GM18870 (cell line): ENCODE results near the gene APH1B.
"Not testable (repeated sequence)": the region's sequence is repeated elsewhere in the genome, so short reads cannot be mapped to it uniquely, and the experiment has no call there.

Experiments
- ATAC-seq: cut with Tn5 transposase; IDR thresholded peaks from one replicate; pipeline ENCODE4 v1.9.1; 2021; ENCODE audit warnings: moderate library complexity; ENCODE audit not compliant: unreplicated experiment

The APH1B gene

DNA sequence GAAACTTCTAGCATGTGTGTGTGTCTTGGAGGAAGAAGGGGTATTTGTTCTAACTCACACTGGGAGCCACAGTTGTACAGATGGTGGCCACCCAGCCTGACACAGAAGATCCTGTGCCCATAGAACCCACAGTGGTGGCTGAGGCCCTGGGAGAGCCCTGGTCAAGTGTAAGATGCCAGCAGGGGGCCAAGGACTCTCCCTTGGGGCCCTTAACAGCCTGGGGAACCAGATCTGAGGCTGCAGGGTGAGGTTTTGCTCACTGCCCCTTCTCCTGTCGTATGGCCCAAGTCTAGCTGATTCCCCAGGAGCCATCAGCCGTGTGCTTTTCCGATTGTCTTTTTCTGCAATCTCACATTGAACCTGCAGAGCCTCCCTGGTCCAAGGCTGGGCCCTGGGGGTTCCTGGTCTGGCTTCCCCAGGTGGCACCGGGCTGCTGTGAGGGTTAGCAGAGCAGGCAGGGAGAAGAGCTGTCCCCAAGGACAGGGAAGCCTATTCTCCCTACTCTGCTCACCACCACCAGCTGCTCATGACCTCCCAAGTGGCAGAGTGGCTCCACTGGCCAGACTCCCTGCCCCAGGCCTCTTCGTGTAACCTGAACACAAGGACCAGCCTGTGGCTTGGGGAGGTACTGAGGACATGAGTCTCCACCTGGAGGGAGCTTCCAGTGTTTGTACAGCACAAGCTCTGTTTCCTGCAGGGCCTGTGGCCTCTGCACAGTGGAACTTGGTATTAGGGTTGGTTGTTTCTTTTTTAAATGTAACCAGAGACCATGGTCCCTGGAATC, 52.4 kb downstream of the APH1B start:
- no peak for ATAC-seq

DNA sequence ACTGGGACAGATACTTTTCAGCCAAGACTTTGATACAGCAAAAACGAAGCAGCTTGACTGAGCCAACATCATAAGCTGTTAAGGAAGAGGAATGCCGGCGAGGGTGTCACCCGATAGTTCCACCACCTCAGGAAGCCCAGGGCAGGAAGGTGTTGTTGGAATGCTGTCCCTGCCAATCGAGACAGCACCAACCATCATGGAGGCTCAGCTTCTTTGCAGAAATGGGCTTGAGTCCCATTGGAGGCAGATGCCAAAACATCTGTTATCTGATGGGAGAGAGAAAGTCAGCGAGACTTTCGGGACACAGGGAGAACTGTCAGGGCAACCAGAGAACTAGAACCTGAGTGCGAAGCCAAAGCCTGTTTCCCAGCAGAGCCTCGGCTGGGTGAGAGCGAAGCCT, 53.5 kb downstream of the APH1B start:
- ATAC-seq = no peak

DNA sequence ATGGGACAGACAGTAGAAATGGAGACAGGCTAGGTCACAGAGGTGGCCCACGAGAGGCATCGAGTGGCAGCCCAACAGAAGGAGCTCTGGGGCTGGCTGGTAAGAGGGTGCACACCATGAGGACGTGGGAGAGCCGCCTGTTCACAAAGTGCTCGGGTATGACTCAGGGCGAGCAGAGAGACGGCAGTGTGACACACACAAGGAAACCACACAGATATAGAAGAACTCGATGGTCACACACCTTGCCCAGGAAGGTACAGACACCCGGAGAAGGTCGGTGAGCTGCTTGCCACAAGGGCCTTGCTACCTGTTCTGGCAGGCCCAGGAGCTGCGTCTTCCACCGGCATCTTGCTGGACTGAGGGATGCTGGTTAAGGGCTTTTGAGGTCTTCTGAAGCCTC, 54.1 kb downstream of the APH1B start:
- ATAC-seq = no peak

DNA sequence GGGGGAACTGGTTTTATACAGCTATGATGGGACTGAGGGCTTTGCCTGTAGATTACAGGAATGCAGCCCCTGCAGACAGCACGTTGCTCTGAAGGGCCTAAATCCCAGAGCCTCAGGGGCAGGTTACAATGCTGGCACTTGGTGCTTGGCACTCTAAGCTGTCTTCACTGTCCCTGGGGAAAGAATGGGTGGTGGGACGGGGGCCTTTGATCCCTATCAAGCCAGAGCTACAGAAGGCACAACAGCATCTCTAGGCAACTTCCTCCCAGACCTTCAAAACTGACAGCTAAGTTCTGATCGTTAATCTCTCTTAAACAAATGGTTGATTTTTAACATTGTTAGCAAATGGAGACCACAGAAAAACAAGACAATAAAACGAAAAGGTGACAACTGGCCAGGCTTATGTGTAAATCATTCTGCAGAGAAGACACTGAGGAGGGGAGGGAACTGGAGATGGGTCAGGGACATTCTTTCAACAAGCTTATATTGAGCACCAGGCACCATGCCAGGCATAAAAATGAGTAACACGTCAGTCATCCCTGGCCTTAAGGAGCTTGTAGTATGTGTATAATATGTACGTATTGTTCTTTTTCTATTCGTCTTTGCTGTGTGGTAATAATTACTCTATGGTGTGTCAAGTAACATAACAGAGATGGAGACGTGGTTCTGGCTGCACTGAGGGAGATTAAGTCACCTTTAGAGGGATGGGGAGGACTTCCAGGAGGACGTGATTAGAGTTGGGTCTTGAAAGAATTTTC, 55.1 kb downstream of the APH1B start:
- no peak for ATAC-seq

DNA sequence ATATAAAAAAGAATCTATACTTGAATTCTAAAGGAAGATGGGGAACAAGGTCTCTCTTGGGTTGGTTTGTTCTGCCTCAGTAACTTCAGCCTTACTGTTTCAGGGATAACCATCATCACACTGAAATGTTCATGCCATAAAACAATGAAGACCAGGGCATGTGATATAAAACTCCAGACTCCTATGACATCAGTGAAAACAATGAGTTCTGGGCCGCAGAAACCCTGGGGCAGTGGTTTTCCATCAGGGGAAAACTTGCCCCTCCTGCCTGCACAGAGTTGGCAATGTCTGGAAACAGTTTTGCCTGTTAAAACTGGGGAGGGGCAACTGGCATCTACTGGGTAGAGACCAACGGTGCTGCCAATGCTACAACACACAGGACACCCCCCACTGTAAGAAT, 57.4 kb downstream of the APH1B start:
- ATAC-seq = no peak

DNA sequence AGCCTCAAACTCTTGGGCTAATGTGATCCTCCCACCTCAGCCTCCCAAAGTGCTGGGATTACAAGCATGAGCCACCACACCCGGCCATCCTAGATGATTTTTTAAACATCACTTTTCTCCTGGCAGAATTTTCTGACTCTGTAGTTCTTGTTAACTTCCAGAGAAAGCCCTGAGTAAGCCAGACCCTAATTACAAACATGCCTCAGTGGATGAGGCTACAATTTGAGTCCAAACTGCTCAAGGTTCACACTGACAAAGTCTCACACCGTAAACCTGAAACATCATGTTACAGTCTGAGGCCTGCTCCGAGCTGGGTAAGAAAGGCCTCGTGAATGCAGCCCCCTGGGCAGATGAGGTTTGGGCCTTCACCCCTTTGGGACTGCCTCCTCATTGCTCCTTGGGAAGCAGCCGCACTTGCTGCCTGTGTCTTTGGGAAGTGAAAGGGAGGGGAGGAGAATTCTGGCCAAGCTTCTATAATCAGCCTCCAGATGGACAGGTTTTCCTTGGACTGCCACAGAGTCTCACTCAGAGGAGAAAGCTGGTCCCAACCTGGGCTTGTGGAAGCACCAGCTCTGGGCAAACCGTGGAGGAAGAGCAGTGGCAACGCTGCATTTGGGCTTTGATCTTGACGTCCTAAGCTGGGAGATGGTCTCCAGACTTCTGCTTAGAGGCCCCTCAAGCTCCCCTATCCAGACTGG, 58.3 kb downstream of the APH1B start:
- no peak for ATAC-seq

DNA sequence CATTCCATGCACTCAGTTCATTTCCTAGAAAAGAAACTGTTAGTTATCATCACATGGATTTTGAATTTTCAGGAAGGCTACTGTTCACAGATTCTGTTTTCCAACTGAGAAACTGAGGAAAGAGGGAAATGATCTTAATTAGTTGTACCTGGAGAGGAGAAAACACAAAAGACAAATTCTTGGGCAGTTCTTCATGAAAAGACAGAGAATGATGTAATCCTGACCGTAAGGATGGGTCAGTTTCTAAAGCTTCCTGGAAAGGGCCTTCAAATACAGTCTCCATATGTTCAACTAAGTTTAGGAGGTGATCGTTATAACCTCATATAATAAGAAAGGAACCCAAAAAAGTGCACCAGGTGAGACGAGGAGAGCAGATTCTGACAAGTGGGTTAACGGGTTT, 59.6 kb downstream of the APH1B start:
- no peak for ATAC-seq

DNA sequence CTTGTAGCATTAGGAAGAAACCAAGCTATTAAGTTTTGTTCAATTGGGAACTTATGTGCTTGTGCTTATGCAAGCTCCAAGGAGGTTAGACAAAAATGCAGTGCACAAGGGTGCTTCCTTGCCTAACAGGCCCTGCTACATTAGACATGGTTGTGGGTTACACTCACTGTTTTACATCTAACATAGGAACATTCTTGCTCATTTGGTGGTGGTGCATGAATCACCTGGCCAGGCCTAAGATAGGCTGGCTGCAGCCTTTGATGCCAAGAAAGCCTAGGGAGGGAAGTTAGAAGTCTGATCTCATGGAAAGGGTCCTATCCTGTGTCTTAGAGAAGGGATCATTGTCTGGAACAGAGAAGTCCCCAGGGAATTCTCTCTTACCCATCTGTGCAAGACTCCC, 60.8 kb downstream of the APH1B start:
- ATAC-seq = no peak

DNA sequence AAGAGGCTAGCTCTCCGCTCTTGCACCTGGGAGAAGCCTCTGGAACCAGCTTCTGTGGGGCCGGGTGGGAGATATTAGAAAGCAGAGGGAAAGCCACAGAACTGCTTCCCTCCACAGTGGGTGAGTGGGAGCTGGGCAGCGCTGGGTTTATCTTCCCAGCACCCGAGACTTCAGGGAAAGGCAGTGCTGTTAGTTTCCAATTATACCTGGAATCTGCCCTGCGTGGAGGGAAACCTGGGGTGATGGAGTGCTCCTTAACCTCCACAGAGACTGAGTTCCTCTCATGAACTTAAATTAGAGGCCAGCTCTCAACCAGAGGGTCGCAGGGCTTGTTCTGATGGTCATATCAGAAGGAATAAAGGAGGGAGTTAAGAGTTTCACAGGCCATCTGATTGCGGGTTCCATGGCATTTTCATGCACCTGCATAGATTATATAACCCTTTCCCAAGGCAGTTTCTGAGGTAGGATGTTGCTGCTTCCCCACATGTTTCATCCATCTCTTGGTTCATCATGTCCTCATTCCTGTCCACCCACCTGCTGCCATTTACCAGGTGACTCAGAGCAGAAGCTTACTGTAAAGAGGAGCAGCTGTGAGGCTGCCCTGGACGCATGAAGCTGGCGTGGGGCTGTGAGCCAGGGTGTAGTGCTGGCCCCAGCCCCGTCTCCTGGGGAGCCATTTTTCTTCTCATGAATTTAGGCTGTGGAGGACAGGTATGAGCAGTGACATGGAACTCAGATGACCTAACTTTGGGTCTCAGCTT, 61.8 kb downstream of the APH1B start:
- no peak for ATAC-seq

DNA sequence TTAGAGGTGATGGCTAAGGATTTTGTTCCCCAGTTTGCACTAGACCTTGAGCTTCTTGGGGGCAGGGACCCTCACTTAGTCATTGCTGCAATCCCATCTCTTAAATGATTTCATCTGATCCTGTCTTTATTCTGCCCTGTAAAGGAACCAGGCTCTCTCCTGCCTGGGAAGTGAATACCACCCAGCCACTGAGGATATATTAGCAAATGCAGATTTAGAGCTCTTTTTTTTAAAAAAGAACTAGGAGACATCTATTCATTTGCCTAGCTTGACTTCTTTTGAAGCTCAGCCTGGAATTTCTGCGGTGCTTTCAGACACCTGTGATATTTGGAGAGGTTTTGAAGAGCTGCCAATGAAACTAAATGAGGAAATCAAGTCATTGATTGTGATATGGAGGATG, 62.4 kb downstream of the APH1B start:
- no peak for ATAC-seq

DNA sequence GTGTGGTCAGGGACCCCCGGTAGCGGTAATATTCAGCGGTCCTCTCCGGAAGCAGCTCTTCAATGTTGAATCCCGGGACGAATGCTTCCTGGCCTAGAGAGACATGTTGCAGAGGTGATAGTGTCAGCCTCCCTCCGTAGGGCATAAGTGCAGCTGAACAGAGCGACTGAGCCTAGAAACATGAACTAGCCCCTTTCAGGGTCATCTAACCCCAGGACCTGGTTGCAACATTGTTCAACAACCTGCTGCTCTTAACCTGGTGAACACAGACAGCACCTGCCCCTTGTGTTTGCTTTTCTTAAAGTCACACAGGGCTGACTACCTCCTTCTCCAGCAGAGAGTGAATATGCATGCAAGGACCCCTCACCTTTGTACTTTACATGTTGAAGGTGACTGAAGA, 62.9 kb downstream of the APH1B start:
- no peak for ATAC-seq

DNA sequence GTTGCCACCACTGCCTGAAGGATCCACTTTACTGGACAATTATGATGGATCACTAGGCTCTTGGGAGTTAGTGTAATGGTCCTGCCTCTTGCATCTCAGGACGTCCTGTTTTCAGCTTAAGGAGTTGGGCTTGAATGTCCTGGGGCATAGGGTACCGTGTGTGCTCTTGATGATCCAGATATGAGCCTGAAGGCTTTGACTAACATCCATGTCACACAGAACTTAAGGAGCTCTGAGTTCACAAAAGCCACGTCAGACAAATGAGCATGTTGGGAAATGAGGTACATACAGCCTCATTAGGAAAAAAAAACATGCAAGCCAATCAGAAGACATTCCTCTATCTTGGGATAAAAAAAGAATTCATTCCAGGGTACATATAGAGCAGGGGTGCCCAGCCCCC, 63.5 kb downstream of the APH1B start:
- ATAC-seq = no peak

DNA sequence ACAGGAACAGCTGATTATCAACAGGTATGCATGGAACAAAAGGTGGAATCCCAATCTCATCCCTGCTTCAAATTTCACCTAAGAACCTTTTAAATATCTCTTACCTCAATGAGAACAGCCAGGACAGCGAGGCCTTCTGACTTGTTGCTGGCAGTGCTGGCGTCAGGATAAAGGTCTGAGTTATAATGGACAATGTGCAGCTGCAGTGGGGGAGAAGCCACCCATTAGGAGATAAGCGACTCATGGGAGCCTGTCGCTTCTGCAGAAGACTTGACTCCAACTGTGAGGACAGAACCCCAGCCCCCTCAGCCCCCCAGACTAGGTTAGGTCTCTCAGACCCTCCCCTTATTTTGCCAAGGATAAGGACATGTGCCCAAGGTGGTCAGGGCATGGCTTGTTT, 64.5 kb downstream of the APH1B start:
- ATAC-seq = no peak

DNA sequence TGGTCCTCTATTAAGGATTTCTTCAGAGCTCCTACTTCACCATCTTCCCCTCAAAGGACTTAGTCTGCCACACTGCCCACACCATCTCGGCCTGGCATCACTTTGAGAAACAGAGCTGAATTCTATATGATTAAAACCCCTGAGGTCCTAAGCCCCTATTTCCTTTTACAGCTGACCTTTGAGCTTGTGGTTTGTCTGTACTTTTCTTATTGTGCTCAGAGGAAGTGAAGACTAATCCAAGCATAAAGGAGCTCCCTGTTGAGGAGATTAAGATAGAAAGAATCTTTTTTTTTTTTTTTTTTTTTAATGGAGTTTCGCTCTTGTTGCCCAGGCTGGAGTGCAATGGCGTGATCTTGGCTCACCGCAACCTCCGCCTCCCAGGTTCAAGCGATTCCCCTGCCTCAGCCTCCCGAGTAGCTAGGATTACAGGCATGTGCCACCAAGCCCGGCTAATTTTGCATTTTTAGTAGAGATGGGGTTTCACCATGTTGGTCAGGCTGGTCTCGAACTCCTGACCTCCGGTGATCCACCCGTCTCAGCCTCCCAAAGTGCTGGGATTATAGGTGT, 65.7 kb downstream of the APH1B start:
- ATAC-seq = not testable (repeated sequence)

DNA sequence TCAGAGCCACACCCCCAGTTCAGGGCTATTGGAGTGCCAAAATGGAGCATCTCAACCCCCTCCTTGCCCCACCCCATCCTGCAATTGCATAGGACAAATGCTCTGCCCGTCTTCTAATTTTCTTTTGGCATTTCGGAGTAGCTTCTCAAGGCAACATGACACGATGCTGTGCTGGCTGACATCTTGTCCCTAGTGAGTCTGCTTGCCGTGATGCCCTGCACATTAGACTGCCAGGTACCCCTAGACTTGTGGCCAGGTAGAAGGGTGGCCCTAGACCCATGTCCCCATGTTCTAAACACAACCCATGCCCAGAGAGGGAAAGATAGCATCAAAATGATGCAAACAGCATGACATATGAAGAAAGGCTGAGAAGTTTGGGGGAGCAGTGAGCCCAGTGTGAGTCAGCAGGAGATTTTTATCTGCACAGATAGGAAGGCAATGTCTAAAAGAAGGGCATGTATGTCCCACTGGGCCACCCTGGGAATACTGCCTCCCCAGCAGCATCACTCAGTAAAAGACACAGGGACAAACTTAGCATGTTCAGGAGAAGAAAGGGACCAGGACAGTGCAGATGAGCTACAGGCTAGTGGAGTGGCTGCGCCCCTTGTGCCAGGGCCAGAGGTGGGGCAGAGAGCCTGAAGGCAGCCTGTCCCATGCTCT, 67.5 kb downstream of the APH1B start:
- ATAC-seq = no peak

DNA sequence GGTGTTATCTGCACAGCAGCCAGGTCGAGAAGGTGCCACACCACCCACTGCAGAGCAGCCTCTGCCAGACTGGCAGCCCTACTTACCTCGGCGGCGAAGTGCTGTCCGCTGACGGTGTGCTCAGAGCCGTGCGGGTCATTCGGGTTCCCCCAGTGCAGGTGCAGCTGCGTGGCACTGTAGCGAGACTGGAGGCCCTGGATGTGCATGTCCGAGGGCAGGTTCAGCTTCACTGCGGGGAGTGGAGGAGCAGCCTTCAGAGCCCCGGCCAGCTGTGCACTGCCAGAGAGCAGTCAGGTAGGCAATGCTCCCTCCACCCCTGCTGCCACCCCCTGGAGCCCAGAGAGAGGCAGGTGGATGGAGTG, 68.0 kb downstream of the APH1B start:
- no peak for ATAC-seq

DNA sequence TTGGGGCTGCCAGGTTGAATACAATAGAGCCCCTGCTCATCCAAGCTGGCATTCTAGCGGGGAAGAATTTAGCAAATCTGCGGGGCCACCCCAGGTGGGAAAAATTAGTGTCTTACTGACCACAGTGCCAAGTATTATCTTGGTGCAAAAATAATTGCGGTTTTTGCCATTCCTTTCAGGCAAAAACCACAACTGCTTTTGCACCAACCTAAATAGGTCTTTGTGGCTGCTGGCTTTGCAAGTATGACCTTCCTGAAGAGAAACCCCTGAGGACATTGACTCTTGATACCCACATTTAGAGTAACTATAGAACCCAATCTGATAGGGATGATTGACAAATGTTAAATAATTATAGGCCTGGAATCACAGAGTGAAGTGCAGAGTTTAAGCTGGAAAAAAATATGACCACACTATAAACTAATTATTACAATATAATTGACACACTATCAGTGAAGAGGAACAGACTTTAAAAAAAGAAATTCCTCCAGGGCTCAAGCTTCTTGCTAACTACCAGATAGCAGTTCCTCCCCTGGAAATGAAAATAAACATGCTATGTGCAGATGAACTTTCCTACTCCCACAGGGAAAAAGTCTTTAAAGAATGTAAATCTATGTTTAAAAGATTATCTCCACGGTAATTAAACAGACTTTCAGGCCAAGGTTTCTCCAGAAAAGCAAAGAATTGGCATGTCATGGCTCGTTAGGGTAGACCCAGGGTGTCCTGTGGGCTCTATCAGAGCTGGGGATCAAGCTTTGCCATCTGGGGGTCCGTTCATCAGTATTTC, 69.9 kb downstream of the APH1B start:
- ATAC-seq = no peak

DNA sequence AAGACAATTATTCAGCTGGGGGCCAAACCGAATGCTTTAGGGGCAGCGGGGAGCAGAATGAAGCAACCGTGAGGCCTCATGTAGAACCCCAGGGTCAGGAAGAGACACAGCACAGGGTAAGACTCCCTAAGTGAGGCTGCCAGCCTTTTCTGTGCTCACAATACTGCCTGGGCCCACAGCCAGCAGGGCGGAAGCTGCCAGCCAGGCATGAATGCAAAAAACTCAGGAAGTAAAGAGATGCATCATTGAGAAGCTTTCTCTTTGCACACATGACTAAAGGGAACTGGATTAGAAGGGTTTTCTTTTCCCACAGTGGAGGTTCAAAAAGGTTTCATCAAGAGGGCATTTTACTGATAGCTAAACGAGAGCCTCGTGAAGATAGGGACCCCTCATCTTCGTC, 71.0 kb downstream of the APH1B start:
- ATAC-seq = no peak

DNA sequence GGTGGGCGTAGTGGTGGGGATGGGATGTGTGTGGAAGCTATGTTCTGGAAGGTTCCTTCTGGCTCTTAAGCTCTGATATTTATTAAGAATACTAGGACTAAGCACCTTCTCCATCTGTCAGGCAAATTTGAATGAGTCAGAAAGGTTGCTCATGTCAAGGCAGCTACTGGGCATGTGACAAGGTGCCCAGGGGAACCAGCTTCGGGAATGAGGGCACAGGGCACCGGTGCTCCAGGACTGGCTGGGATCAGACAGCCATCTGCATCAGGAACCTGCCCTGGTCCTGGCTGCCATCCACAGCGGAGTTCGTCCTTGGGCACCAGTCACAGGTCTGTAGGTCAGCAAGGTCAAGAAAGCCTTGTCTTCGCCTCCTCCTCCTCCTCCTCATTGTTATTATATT, 71.8 kb downstream of the APH1B start:
- ATAC-seq = no peak

DNA sequence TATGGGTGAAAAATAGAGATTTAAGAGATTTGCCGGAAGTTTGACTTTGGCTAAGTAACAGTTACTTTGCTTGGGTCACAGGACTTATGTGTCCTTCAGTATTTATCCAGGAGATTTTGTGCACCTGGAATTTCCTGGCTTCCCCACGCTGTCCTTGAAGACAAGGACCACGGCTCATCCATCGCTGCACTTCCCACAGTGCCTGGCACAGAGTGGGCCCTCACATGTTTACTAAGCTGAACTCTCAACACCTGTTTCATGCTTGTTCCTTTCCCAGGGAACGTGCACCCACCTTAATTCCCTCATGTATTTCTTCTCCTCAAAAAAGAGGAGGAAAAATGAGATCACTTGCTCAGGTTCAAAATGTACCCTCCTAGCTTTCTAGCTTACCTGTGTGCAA, 72.2 kb downstream of the APH1B start:
- ATAC-seq = no peak
